Measurements from ENCODE around the gene GSE1. TPM values are rescaled to one million over a fixed set of nuclear protein-coding genes. Genes with fewer than 3 reads are reported as not detected.

The GSE1 gene
- total and polyA plus RNA-seq, 9 of the 15 experiments (the other 6 are each of a cell fraction or from before 2014, with no cell fraction given): 12.2 to 244 (median 57.9) TPM

GRCh38 chr16:85564277-85565051 is 48.7 kb upstream of the GSE1 start (continued):
- peak; percentile 54; the same call in 1 of the 2 replicates for TF ChIP-seq REST (IDR thresholded peaks at IDR 0.05; ENCODE audit: borderline replicate concordance)
- 0 out of 2 replicates have a peak, but pooled peaks have one; percentile 30 for TF ChIP-seq REST (CRISPR knock-in tag; IDR thresholded peaks at IDR 0.05; ENCODE audit: low read depth)
- no peak for TF ChIP-seq PYGO2 (tag; IDR thresholded peaks at IDR 0.05)
- TF ChIP-seq ZSCAN29 (IDR thresholded peaks at IDR 0.05): 0 out of 2 replicates have a peak, but pooled peaks have one; percentile 34
- TF ChIP-seq ZBTB33 (CRISPR knock-in tag; IDR thresholded peaks at IDR 0.05): peak; percentile 90
- peak; percentile 83 for TF ChIP-seq JUN (IDR thresholded peaks at IDR 0.05; ENCODE audit: borderline replicate concordance, low read depth, low read length)
- no peak for TF ChIP-seq JUN (CRISPR knock-in tag; IDR thresholded peaks at IDR 0.05; ENCODE audit: borderline replicate concordance)
- TF ChIP-seq TBL1XR1 (IDR thresholded peaks at IDR 0.05; ENCODE audit: low read length in 2 of 2): peak in 1 of 2 experiments; percentile 79; a peak in 1 of 4 replicates
- TF ChIP-seq KLF16 (IDR thresholded peaks at IDR 0.05): peak; percentile 62; the same call in 1 of the 2 replicates
- 0 out of 2 replicates have a peak, but pooled peaks have one; percentile 15 for TF ChIP-seq NFRKB (IDR thresholded peaks at IDR 0.05; ENCODE audit: low read depth)
- 0 out of 2 replicates have a peak, but pooled peaks have one; percentile 26 for TF ChIP-seq SMARCE1 (IDR thresholded peaks at IDR 0.05)
- no peak for TF ChIP-seq NR4A1 (CRISPR knock-in tag; IDR thresholded peaks at IDR 0.05)
- no peak for TF ChIP-seq NR4A1 (tag; IDR thresholded peaks at IDR 0.05)
- TF ChIP-seq, protein P1, sequence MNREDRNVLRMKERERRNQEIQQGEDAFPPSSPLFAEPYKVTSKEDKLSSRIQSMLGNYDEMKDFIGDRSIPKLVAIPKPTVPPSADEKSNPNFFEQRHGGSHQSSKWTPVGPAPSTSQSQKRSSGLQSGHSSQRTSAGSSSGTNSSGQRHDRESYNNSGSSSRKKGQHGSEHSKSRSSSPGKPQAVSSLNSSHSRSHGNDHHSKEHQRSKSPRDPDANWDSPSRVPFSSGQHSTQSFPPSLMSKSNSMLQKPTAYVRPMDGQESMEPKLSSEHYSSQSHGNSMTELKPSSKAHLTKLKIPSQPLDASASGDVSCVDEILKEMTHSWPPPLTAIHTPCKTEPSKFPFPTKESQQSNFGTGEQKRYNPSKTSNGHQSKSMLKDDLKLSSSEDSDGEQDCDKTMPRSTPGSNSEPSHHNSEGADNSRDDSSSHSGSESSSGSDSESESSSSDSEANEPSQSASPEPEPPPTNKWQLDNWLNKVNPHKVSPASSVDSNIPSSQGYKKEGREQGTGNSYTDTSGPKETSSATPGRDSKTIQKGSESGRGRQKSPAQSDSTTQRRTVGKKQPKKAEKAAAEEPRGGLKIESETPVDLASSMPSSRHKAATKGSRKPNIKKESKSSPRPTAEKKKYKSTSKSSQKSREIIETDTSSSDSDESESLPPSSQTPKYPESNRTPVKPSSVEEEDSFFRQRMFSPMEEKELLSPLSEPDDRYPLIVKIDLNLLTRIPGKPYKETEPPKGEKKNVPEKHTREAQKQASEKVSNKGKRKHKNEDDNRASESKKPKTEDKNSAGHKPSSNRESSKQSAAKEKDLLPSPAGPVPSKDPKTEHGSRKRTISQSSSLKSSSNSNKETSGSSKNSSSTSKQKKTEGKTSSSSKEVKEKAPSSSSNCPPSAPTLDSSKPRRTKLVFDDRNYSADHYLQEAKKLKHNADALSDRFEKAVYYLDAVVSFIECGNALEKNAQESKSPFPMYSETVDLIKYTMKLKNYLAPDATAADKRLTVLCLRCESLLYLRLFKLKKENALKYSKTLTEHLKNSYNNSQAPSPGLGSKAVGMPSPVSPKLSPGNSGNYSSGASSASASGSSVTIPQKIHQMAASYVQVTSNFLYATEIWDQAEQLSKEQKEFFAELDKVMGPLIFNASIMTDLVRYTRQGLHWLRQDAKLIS (CRISPR knock-in tag; IDR thresholded peaks at IDR 0.05): 0 out of 2 replicates have a peak, but pooled peaks have one; percentile 34
